NCI-H524 (cell line): ENCODE results near the gene ABCD4.
"Not testable (repeated sequence)": the region's sequence is repeated elsewhere in the genome, so short reads cannot be mapped to it uniquely, and the experiment has no call there.

Experiments used
- DNase-seq, 2 experiments: peaks; one replicate each; lab custom pipeline; 2025; lab: John Stamatoyannopoulos, UW

ABCD4 gene

GRCh38 chr14:74302634-74303569 lies at the start of gene ABCD4:
Gene ABCD4 (minus strand): TSS chr14:74302934. CDS start chr14:74302912, 22 bp downstream.
- DNase-seq: peak; percentile 98 to 99

- no peak for DNase-seq
Observed at GRCh38 chr14:74350928-74351323, 48.2 kb upstream of the ABCD4 start.

DNA sequence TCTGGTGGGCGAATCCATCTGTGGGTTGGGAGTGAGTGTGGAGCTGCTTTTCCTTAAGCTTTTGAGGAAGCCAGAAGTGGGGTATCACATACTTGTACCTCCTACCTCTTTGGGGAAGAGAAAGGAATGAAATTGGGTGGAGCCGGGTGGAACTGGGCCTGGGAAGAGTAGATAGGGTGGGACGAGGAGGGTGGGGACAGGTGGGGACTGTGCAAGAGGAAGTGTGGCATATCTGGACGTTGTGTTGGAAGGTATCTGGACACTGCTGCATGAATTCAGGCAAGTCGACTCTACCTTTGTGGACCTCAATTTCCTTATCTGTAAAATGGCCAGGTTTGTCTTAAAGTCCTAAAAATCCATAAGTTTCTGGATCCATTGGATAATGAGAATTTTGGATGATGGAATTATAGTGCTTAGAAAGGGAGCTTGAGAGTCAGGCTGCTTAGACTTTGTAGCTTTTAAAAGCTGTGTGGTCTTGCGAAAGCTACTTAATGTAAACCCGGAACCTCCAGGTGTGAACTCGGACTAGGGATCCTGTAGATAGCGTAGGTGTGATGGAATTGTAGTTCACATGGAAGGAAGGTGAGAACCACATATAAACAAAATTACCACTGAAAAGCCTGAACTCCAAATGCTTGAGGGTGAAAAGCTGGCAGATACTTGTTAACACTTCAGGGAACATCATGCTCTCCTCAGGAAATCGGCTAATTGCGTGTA lies 47.6 kb upstream of the ABCD4 start:
- DNase-seq: no peak

GRCh38 chr14:74349757-74350156 lies 47.0 kb upstream of the ABCD4 start:
- DNase-seq: no peak

DNA sequence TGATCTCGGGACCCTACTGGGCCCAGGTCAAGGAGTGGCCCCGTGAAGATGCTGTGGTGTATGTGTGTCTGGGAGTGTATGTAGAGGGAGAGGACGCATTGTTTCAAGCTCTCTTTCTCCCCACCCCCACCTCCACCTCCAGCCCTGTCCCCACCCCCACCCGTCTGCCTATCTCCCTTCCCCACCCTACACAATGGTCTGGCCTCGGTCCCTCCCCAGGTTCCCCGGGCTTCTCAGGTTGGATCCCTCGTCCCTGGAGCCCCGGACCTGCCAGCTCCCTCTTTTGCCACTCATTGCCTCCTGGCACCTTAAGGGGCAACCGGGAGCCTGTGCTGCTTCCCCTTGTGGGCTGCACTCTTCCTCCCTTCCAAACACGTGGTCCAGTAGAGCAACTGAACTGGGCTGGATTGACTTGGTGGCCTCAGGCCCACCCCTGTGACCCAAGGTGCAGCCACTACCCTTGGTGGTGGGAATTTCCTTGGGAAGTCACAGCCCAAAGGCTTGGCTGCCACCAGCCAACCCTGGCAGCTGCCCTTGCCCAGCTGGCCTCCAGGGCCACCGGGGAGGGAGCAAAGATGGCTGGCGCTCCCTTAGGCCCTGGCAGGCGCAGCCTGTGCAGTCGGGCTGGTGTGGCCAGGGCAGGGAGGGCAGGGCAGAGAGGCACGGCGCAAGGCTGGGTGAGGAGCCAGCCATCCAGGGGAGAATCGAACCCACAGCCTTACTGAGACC lies 46.2 kb upstream of the ABCD4 start:
- DNase-seq: no peak

DNA sequence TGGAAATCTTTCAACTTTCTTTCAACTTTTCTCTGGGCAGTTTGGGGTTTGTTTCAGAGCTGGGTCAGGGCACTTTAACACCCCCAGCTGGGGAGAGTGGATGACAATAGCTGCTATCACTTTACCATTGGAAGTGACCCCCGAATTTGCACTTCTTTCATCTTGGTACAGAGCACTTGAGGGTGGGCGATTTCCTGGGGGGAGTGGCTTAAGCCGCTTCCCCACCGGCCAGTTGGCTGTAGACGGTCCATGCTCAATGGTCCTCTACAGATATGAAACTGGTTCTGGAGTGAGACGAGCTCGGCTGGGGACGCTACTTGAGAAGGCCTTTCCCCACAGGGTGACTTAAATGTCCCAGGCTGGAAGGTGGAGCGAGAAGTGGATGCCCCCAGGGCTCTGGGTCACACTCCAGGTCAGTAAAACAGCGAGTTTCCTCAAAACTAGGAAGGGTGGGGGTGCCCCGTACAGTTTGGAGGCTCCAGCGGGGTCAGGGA lies 45.6 kb upstream of the ABCD4 start, which contains the start of gene VRTN:
VRTN (plus strand) TSS at position 231 of the 494 bp plus-strand sequence. CDS start 8,313 bp downstream, outside the sequence.
- no peak for DNase-seq

DNA sequence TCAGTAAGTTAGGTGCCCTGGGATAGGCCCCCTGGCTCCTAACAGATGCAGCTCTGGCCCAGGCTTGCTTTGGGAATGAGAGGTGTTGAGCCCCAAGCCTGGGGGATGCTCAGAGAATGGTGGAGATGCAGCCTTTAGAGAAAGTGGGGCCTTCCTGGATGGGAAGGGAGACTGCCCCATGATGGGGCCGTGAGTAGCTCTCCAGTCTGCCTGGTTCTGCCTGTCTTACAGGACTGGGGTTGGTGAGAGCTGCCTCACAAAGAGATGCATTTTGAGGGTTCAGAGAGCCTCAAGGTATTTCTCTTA lies 45.0 kb upstream of the ABCD4 start:
- no peak for DNase-seq

GRCh38 chr14:74347097-74347794 lies 44.5 kb upstream of the ABCD4 start:
- DNase-seq: no peak

- no peak for DNase-seq
Observed at GRCh38 chr14:74346341-74346740, 43.6 kb upstream of the ABCD4 start.

- no peak for DNase-seq
Observed at GRCh38 chr14:74333909-74334308, 31.2 kb upstream of the ABCD4 start.

DNA sequence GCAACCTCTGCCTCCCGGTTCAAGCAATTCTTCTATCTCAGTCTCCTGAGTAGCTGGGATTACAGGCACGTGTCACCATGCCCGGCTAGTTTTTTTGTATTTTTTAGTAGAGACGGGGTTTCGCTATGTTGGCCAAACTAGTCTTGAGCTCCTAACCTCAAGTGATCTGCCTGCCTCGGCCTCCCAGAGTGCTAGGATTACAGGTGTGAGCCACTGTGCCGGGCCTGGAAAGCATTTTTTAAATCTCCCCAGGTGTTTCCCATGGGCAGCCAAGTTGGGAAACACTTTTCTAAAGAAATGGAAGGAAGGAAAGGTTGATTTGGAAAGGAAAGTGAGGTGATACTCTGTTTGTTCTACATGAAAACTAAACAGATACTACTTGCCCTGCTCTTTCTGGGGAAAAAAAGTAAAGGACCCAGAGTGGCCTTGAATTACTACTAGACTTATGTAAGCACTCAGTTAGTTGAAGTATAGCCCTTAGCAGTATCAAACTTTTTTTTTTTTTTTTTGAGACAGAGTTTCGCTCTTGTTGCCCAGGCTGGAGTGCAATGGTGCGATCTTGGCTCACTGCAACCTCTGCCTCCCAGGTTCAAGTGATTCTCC lies 27.3 kb upstream of the ABCD4 start:
- DNase-seq: not testable (repeated sequence)

GRCh38 chr14:74326369-74327152 lies 23.8 kb upstream of the ABCD4 start:
- DNase-seq: peak in 1 of 2 experiments; percentile 28

GRCh38 chr14:74325446-74325845 lies 22.7 kb upstream of the ABCD4 start:
- no peak for DNase-seq

GRCh38 chr14:74324931-74325361 lies 22.2 kb upstream of the ABCD4 start:
- peak; percentile 30 to 59 for DNase-seq

DNA sequence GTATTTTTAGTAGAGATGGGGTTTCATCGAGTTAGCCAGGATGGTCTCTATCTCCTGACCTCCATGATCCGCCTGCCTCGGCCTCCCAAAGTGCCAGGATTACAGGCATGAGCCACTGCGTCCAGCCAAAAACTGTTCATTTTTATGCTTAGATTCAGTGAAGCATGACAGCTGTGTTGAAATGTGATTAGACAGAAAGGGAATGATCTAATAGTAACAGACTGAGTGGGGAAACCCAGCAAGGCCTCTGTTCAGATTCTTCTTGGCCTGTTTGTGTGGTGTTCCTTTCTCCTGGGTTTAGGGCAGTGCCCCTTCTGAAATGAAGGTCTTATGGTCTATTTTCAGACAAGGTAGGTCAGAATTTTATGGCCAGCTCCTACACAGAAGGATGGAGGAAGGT lies 11.8 kb upstream of the ABCD4 start:
- DNase-seq: no peak

DNA sequence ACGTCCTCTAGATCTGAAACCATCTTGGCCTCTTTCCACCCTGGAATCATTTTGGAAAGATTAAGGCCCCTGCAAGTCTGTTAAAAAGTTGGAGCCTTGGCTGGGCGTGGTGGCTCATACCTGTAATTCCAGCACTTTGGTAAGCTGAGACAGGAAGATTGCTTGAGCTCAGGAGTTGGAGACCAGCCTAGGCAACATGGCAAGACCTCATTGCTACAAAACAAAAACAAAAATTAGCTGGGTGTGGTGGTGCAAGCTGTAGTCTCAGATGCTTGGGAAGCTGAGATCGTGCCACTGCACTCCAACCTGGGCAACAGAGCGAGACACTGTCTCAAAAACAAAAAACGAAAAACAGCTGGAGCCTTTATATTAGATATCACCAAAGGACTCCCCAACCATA lies 10.9 kb upstream of the ABCD4 start:
- no peak for DNase-seq

- no peak for DNase-seq
Observed at GRCh38 chr14:74312161-74312560, 9.4 kb upstream of the ABCD4 start.

DNA sequence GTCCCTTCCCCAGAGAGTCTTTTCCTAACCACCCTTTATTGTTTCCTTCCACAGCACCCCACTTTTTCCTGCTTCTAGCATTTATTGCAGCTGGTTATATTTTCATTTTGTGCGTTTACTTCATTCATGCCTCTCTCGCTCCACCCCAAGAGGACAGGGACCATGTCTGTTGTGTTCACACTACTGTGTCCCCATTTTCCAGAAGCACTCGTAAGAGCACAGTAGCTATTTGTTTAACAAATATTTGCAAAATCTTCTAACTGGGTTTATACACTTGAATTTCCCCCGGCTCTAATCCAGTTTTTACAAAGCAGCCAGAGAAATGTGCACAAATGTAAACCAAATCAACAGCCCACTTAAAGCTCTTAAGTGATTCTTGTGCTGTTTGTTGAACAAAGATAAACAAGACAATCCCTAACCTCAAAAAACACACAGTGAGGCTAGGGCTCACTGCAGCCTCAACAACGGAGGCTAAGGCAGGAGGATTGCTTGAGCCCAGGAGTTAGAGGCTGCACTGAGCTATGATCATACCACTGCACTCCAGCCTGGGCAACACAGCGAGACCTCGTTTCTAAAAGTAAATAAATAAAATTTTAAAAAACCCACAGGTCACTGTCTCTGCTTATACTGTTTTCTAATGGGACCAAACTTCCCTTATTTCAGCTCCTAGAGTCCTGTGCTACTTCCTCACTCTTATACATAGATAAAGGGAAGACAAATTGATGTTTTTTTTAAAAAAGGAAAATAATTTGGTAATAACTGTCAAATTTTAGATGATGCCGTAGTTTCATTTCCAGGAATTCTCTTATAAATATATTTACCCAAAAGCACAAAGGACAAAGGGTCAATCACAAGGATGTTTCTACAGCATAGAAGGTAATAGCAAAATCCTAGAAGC lies 6.6 kb upstream of the ABCD4 start:
- DNase-seq: no peak

GRCh38 chr14:74308695-74309094 lies 6.0 kb upstream of the ABCD4 start:
- DNase-seq: no peak
